ENCODE measurements around the gene EFNA5.

DNA sequence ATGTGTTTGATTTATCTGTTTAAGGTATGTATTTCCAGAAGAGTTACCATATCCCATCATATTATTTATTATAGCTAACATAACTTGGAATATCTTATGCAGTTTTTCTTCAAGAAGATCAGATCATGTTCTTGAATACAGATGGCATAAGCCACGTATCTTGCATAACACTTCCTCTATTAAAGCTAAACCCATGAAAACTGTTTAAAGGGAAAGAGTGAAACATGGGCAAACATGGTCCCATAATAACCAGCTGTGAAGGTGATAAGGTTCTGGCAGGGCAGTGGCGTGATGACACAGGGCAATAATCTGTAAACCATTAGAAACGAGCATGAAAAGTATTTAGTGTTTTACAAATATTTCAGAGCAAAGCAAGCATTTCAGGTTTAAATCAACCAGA lies 34.2 kb downstream of the EFNA5 start:
- TF ChIP-seq EZH2 (IDR thresholded peaks at IDR 0.05; ENCODE audit: borderline replicate concordance, control insufficient read depth, low read depth, low read length) (no peak), RB1 (IDR thresholded peaks at IDR 0.05; ENCODE audit: borderline replicate concordance) (no peak), ATF2 (IDR thresholded peaks at IDR 0.05; ENCODE audit: low read length) (no peak), MTA3 (IDR thresholded peaks at IDR 0.05; ENCODE audit: borderline replicate concordance, low read length) (no peak), SP1 (IDR thresholded peaks at IDR 0.05; ENCODE audit: low read depth, low read length) (no peak), ZNF207 (IDR thresholded peaks at IDR 0.05; ENCODE audit: borderline replicate concordance) (no peak)
- TF ChIP-seq, protein P1, sequence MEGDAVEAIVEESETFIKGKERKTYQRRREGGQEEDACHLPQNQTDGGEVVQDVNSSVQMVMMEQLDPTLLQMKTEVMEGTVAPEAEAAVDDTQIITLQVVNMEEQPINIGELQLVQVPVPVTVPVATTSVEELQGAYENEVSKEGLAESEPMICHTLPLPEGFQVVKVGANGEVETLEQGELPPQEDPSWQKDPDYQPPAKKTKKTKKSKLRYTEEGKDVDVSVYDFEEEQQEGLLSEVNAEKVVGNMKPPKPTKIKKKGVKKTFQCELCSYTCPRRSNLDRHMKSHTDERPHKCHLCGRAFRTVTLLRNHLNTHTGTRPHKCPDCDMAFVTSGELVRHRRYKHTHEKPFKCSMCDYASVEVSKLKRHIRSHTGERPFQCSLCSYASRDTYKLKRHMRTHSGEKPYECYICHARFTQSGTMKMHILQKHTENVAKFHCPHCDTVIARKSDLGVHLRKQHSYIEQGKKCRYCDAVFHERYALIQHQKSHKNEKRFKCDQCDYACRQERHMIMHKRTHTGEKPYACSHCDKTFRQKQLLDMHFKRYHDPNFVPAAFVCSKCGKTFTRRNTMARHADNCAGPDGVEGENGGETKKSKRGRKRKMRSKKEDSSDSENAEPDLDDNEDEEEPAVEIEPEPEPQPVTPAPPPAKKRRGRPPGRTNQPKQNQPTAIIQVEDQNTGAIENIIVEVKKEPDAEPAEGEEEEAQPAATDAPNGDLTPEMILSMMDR (IDR thresholded peaks at IDR 0.05 in 2 of 3, conservative IDR thresholded peaks at IDR 0.05 in 1 of 3; ENCODE audit: control insufficient read depth in 2 of 3, extremely low read depth in 1 of 3, insufficient read depth in 1 of 3, low read depth in 3 of 3, low read length in 3 of 3): no peak
